ENCODE results near the gene INTS6. TPM values are rescaled to one million over a fixed set of nuclear protein-coding genes. Genes with fewer than 3 reads are reported as not detected.
A peak's percentile ranks its signal among the peaks of the same experiment; 100 is the strongest.

INTS6 gene
- total and polyA plus RNA-seq, 5 donors from 2014 or later = 19.3 to 62.0 (median 21.8) TPM

DNA sequence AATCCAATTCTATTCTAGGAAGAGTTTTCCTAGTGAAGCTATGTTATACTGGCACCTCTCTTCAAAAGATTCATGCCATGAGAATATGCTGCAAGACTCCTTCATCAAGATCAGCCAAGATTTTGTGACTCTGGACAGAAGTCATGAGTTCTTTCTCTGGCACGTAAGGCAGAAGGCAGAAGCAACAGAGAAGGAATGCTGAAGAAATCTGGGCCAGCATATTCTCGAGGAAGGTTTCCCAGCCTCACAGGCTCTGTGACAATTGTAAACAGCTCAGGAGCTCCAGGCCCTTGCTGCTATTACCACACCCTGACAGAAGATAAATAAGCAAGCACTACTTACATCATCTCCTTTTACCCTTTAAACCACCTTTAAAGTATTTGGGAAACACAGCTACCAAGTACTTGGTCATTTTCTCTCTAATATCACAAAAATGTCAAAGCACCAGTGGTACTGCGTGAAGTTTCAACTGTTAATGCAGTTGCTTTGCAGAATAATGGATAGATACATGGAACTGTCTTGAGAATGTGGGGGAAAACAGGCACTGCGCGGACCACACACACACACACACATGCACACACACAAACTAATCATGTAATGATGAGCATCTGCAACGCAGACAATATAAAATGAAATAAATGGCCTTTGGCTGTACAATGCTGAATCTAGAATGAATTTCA lies 55.4 kb downstream of the INTS6 start:
- H3K27ac Mint-ChIP-seq = peak overlapping the region in 1 of 3 donors; percentile 42
- Histone ChIP-seq H3K36me3 (ENCODE audit: control insufficient read depth, insufficient read depth, low read length) (peaks cover 7% of the 10 kb centered on the region), H3K9me3 (ENCODE audit: control insufficient read depth in 2 of 2, low read length in 2 of 2) (no peaks in the 10 kb centered on the region), H3K27ac (ENCODE audit: insufficient read depth, low read length, poor library complexity, severe bottlenecking) (peak overlapping the region; percentile 10), H3K4me1 (ENCODE audit: control insufficient read depth, insufficient read depth, low read length, poor library complexity, severe bottlenecking) (peaks cover 4% of the 10 kb centered on the region), H3K27me3 (ENCODE audit: control insufficient read depth, insufficient read depth, low read length) (no peaks in the 10 kb centered on the region), H3K4me3 (ENCODE audit: low read depth, low read length) (no peak overlapping the region)
- no peaks in the 10 kb centered on the region for H3K27me3 Mint-ChIP-seq
- no peak for DNase-seq
- H3K4me1 Mint-ChIP-seq = peaks cover 42 to 64% (median 45%) of the 10 kb centered on the region in 4 donors
- no peak overlapping the region for H3K4me3 Mint-ChIP-seq
- no peak for ATAC-seq (ENCODE audit: low read depth in 2 of 2)
- peaks cover 15% of the 10 kb centered on the region for H3K36me3 Mint-ChIP-seq
- H3K9me3 Mint-ChIP-seq = no peaks in the 10 kb centered on the region

DNA sequence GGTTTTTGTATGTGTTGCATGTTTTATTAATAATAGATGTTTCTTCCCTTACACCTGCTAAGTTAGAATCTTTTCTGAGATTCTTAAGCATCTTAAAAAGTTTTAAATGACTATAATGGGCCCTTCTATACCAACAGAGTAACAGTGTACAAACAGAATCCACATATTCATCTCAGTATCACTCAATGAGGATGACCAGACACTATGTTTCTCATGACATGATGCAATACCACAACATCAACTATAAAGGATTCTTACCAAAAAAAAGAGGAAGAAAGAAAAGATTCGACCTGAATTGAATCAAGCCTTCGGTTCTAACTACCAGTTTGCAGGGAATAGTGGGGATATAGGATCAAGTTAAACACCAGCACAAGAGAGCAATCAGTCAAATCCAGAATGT lies 56.5 kb downstream of the INTS6 start:
- ATAC-seq (ENCODE audit: low read depth in 2 of 2) (no peak), DNase-seq (no peak)
- peaks cover 42 to 62% (median 48%) of the 10 kb centered on the region in 4 donors for H3K4me1 Mint-ChIP-seq
- H3K4me3 ChIP-seq (ENCODE audit: low read depth, low read length) = no peak overlapping the region
- H3K27ac Mint-ChIP-seq = peak overlapping the region in 1 of 3 donors; percentile 15
- no peaks in the 10 kb centered on the region for H3K27me3 Mint-ChIP-seq
- H3K9me3 ChIP-seq (ENCODE audit: control insufficient read depth in 2 of 2, low read length in 2 of 2) = no peaks in the 10 kb centered on the region
- H3K4me3 Mint-ChIP-seq = no peak overlapping the region
- H3K27me3 ChIP-seq (ENCODE audit: control insufficient read depth, insufficient read depth, low read length) = no peaks in the 10 kb centered on the region
- peaks cover 0 to 1% (median 0%) of the 10 kb centered on the region in 7 donors for H3K9me3 Mint-ChIP-seq
- peaks cover 21% of the 10 kb centered on the region for H3K36me3 Mint-ChIP-seq
- H3K36me3 ChIP-seq (ENCODE audit: control insufficient read depth, insufficient read depth, low read length) = peaks cover 9% of the 10 kb centered on the region
- H3K27ac ChIP-seq (ENCODE audit: insufficient read depth, low read length, poor library complexity, severe bottlenecking) = no peak overlapping the region
- peaks cover 4% of the 10 kb centered on the region for H3K4me1 ChIP-seq (ENCODE audit: control insufficient read depth, insufficient read depth, low read length, poor library complexity, severe bottlenecking)

DNA sequence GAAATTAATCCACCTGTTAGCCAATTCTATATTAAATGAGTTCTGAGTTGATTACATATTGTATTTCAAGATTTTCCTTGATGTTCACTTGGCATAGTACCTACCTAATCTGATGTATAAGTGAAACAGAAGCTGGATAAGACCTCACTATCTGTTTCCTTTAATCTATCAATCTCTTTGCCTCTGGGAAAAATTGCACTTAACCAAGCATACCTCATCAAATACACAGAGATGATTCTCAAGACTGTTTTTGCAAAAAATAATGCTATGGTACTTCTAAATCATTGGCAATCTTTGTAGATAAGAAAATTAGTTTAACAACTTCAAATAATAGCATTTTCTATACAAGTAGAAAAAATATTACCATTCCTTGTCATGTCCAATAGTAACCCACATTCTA lies 58.1 kb downstream of the INTS6 start:
- Histone ChIP-seq H3K27me3 (ENCODE audit: control insufficient read depth, insufficient read depth, low read length) (no peaks in the 10 kb centered on the region), H3K9me3 (ENCODE audit: control insufficient read depth in 2 of 2, low read length in 2 of 2) (no peaks in the 10 kb centered on the region), H3K27ac (ENCODE audit: insufficient read depth, low read length, poor library complexity, severe bottlenecking) (no peak overlapping the region), H3K4me1 (ENCODE audit: control insufficient read depth, insufficient read depth, low read length, poor library complexity, severe bottlenecking) (peaks cover 4% of the 10 kb centered on the region), H3K36me3 (ENCODE audit: control insufficient read depth, insufficient read depth, low read length) (peaks cover 10% of the 10 kb centered on the region), H3K4me3 (ENCODE audit: low read depth, low read length) (no peak overlapping the region)
- no peak for DNase-seq
- no peak for ATAC-seq (ENCODE audit: low read depth in 2 of 2)
- Mint-ChIP-seq H3K4me3 (no peak overlapping the region), H3K36me3 (peaks cover 14% of the 10 kb centered on the region), H3K4me1 (peaks cover 36 to 51% (median 42%) of the 10 kb centered on the region in 4 donors), H3K27ac (no peak overlapping the region), H3K9me3 (peaks cover 0 to 1% (median 0%) of the 10 kb centered on the region in 7 donors), H3K27me3 (no peaks in the 10 kb centered on the region)

DNA sequence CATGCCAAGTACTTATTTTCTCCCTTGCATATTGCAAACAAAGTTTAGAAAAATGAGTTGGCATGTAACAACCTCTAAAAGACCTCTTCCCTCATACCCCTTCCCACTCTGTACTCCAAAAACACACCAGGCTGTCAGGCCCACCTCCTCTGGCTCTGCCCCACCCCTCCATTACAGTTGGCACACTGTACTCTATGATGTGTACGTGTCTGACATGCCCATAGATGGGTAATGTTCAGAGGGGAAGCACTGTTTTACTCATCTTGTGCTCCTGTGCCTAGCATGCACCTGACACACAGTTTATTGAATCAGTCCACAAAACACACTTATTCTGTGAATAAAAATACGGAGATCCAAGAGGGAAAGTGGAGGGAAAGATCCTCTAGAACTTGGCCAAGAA lies 67.7 kb downstream of the INTS6 start:
- Mint-ChIP-seq H3K36me3 (peaks cover 18% of the 10 kb centered on the region), H3K4me3 (no peak overlapping the region), H3K9me3 (no peaks in the 10 kb centered on the region), H3K27ac (no peak overlapping the region), H3K4me1 (peaks cover 3 to 11% (median 8%) of the 10 kb centered on the region in 4 donors), H3K27me3 (no peaks in the 10 kb centered on the region)
- no peak overlapping the region for H3K27ac ChIP-seq (ENCODE audit: insufficient read depth, low read length, poor library complexity, severe bottlenecking)
- no peaks in the 10 kb centered on the region for H3K9me3 ChIP-seq (ENCODE audit: control insufficient read depth in 2 of 2, low read length in 2 of 2)
- DNase-seq = no peak
- H3K4me3 ChIP-seq (ENCODE audit: low read depth, low read length) = no peak overlapping the region
- H3K27me3 ChIP-seq (ENCODE audit: control insufficient read depth, insufficient read depth, low read length) = no peaks in the 10 kb centered on the region
- H3K4me1 ChIP-seq (ENCODE audit: control insufficient read depth, insufficient read depth, low read length, poor library complexity, severe bottlenecking) = no peaks in the 10 kb centered on the region
- ATAC-seq (ENCODE audit: low read depth in 2 of 2) = no peak
- H3K36me3 ChIP-seq (ENCODE audit: control insufficient read depth, insufficient read depth, low read length) = peaks cover 40% of the 10 kb centered on the region

DNA sequence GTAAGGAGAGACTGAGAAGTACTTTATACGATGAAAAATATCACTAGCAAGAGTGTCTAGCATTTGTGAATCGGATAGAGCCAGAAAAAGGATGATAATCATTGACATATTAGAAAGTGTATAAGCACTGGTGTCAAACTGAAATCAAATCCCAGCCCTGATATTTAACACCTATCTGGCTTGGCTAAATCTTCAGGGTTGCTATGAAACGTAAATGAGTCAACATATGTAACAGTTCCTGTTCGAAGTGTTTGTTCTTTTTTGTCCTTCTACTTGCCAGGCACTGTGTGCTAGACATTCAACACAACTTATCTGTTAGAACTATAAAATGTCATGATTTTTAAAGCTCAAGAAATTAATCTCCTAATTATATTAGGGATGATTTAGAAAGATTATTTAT lies 72.6 kb downstream of the INTS6 start:
- no peaks in the 10 kb centered on the region for H3K4me1 ChIP-seq (ENCODE audit: control insufficient read depth, insufficient read depth, low read length, poor library complexity, severe bottlenecking)
- no peak overlapping the region for H3K27ac Mint-ChIP-seq
- no peak overlapping the region for H3K4me3 Mint-ChIP-seq
- H3K27me3 Mint-ChIP-seq = no peaks in the 10 kb centered on the region
- no peak overlapping the region for H3K27ac ChIP-seq (ENCODE audit: insufficient read depth, low read length, poor library complexity, severe bottlenecking)
- no peaks in the 10 kb centered on the region for H3K9me3 Mint-ChIP-seq
- no peaks in the 10 kb centered on the region for H3K27me3 ChIP-seq (ENCODE audit: control insufficient read depth, insufficient read depth, low read length)
- peaks cover 44% of the 10 kb centered on the region for H3K36me3 Mint-ChIP-seq
- no peaks in the 10 kb centered on the region for H3K9me3 ChIP-seq (ENCODE audit: control insufficient read depth in 2 of 2, low read length in 2 of 2)
- H3K4me1 Mint-ChIP-seq = peaks cover 0 to 4% (median 0%) of the 10 kb centered on the region in 4 donors
- peaks cover 64% of the 10 kb centered on the region for H3K36me3 ChIP-seq (ENCODE audit: control insufficient read depth, insufficient read depth, low read length)
- no peak overlapping the region for H3K4me3 ChIP-seq (ENCODE audit: low read depth, low read length)
- DNase-seq (no peak), ATAC-seq (ENCODE audit: low read depth in 2 of 2) (no peak)

DNA sequence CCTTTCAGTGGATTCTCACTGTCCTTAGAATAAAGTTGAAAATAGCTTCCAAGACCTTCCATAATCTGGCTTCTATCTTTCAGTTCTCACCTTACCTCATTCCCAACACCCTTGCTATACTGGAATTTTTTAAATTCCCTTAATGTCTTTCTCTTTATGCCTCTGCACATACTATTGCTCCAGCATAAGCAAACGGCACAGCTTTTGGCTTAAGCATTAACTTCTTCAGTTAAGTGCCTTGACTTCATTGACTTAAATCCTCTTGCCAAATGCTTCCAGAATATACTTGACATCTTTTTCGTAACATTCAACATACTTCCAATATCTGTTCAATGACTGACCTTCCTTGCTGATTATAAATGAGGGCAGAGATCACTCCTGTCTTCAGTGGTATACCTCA lies 79.4 kb downstream of the INTS6 start:
- Mint-ChIP-seq H3K36me3 (peaks cover 33% of the 10 kb centered on the region), H3K27me3 (no peaks in the 10 kb centered on the region), H3K27ac (no peak overlapping the region), H3K4me3 (no peak overlapping the region), H3K9me3 (no peaks in the 10 kb centered on the region), H3K4me1 (peaks cover 0 to 10% (median 4%) of the 10 kb centered on the region in 4 donors)
- ATAC-seq (ENCODE audit: low read depth in 2 of 2) (no peak), DNase-seq (no peak)
- Histone ChIP-seq H3K27ac (ENCODE audit: insufficient read depth, low read length, poor library complexity, severe bottlenecking) (no peak overlapping the region), H3K27me3 (ENCODE audit: control insufficient read depth, insufficient read depth, low read length) (no peaks in the 10 kb centered on the region), H3K9me3 (ENCODE audit: control insufficient read depth in 2 of 2, low read length in 2 of 2) (no peaks in the 10 kb centered on the region), H3K4me1 (ENCODE audit: control insufficient read depth, insufficient read depth, low read length, poor library complexity, severe bottlenecking) (no peaks in the 10 kb centered on the region), H3K36me3 (ENCODE audit: control insufficient read depth, insufficient read depth, low read length) (peaks cover 86% of the 10 kb centered on the region), H3K4me3 (ENCODE audit: low read depth, low read length) (no peak overlapping the region)

DNA sequence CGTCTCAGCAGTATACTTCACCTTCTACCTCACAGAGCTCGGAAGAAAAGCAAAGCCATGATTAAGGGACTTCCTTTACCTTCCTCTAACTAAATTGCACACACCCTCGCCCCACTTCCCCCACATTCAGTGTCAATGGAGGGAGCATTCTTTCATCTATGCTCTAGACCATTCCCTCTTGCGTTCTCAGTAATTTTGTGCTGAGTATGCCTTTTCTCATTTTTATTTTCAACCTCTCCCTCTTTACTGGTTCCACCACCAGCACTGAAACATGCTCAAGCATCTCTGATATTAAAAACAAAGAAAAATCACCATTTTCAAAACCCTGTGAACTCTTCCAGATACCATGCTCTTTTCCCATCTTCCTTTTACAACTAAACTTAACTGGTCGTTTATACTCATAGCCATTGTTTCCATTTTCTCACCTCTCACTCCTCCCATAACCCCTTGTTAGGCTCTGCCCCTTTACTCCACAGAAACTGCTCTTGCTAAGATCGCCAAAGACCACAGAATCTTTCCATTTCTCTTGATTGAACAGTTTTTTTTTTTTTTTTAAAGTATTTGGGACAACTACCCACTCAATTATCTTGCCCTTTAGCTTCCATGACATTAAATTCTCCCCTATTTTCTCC lies 81.0 kb downstream of the INTS6 start:
- Mint-ChIP-seq H3K27me3 (no peaks in the 10 kb centered on the region), H3K4me3 (no peak overlapping the region), H3K36me3 (peaks cover 26% of the 10 kb centered on the region), H3K4me1 (peaks cover 0 to 10% (median 4%) of the 10 kb centered on the region in 4 donors), H3K9me3 (no peaks in the 10 kb centered on the region), H3K27ac (no peak overlapping the region)
- Histone ChIP-seq H3K27me3 (ENCODE audit: control insufficient read depth, insufficient read depth, low read length) (no peaks in the 10 kb centered on the region), H3K9me3 (ENCODE audit: control insufficient read depth in 2 of 2, low read length in 2 of 2) (no peaks in the 10 kb centered on the region), H3K4me1 (ENCODE audit: control insufficient read depth, insufficient read depth, low read length, poor library complexity, severe bottlenecking) (no peaks in the 10 kb centered on the region), H3K36me3 (ENCODE audit: control insufficient read depth, insufficient read depth, low read length) (peaks cover 87% of the 10 kb centered on the region), H3K27ac (ENCODE audit: insufficient read depth, low read length, poor library complexity, severe bottlenecking) (no peak overlapping the region), H3K4me3 (ENCODE audit: low read depth, low read length) (no peak overlapping the region)
- ATAC-seq (ENCODE audit: low read depth in 2 of 2) (no peak), DNase-seq (no peak)

DNA sequence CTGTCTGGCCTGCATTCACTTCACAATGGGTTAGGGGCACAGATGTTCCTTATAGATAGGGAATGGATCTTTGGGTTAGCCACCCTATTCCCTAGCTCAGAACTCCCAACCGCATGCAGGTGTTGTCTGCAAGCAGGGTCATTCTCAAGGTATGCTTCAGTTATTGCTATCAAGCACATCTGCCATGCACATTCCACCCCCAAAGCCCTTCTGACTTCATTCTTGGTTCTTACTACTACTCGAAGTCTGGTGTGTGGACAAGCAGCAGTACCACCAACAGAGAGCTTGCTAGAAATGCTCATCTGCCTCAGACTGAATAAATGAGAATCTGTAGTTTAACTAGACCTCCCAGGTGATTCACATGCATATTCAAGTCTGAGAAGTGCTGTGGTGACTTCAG lies 82.0 kb downstream of the INTS6 start:
- no peaks in the 10 kb centered on the region for H3K9me3 Mint-ChIP-seq
- no peaks in the 10 kb centered on the region for H3K9me3 ChIP-seq (ENCODE audit: control insufficient read depth in 2 of 2, low read length in 2 of 2)
- peaks cover 86% of the 10 kb centered on the region for H3K36me3 ChIP-seq (ENCODE audit: control insufficient read depth, insufficient read depth, low read length)
- no peaks in the 10 kb centered on the region for H3K4me1 ChIP-seq (ENCODE audit: control insufficient read depth, insufficient read depth, low read length, poor library complexity, severe bottlenecking)
- H3K27me3 ChIP-seq (ENCODE audit: control insufficient read depth, insufficient read depth, low read length) = no peaks in the 10 kb centered on the region
- H3K27me3 Mint-ChIP-seq = no peaks in the 10 kb centered on the region
- peaks cover 26% of the 10 kb centered on the region for H3K36me3 Mint-ChIP-seq
- peaks cover 0 to 10% (median 4%) of the 10 kb centered on the region in 4 donors for H3K4me1 Mint-ChIP-seq
- H3K27ac ChIP-seq (ENCODE audit: insufficient read depth, low read length, poor library complexity, severe bottlenecking) = no peak overlapping the region
- DNase-seq (no peak), ATAC-seq (ENCODE audit: low read depth in 2 of 2) (no peak)
- H3K4me3 ChIP-seq (ENCODE audit: low read depth, low read length) = no peak overlapping the region
- H3K4me3 Mint-ChIP-seq = no peak overlapping the region
- H3K27ac Mint-ChIP-seq = no peak overlapping the region

Data from CD4-positive, CD25-positive, alpha-beta regulatory T cell (primary cell).